NCI-H345 (cell line): ENCODE data around the gene BNIPL.

Source experiments
- DNase-seq: peaks from one replicate; lab custom pipeline; 2025; lab: John Stamatoyannopoulos, UW

BNIPL gene

DNA sequence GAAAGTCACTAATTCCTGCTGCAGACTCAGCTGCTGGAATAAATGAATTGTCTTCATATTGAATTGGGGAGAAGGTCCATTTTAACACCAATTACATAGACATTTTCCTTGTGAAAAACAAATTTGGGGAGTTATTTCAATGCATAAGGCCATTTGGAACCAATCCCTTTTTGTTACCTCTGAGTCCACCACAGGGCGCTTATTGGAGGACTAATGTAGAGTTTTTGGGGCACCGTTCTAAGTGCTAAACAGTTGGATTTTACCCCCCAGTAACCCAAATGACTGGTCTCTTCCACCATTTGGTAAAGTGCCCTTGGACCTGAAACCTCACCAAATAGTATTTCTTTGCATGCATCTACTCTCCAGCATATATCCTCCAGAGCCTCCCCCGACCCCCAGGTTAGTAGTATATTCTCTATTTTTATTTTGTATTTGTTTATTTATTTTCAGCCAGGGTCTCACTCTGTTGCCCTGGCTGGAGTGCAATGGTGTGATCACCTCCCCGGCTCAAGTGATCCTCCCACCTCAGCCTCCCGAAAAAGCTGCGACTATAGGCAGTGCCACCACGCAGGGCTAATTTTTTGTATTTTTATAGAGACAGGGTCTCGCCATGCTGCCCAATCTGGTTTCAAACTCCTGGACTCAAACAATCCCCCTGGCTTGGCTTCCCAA, 26.6 kb upstream of the BNIPL start:
- DNase-seq, result no peak

DNA sequence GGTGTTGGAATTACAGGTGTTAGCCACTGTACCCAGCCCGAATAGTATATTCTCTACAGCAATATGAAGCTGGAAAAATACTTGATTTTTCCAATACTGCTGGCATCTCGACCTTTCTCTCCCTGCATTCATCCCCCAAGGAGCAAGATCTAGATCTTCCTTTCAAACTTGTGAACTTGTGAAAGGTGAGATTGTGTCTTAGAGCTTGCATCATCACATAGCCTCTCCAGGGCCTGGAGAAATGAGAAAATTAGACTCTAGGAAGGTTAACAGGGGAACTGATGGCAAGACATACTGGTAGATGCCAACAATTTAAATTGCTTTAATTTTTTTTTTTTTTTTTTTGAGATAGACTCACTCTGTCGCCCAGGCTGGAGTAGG, 26.1 kb upstream of the BNIPL start:
- no peak for DNase-seq

DNA sequence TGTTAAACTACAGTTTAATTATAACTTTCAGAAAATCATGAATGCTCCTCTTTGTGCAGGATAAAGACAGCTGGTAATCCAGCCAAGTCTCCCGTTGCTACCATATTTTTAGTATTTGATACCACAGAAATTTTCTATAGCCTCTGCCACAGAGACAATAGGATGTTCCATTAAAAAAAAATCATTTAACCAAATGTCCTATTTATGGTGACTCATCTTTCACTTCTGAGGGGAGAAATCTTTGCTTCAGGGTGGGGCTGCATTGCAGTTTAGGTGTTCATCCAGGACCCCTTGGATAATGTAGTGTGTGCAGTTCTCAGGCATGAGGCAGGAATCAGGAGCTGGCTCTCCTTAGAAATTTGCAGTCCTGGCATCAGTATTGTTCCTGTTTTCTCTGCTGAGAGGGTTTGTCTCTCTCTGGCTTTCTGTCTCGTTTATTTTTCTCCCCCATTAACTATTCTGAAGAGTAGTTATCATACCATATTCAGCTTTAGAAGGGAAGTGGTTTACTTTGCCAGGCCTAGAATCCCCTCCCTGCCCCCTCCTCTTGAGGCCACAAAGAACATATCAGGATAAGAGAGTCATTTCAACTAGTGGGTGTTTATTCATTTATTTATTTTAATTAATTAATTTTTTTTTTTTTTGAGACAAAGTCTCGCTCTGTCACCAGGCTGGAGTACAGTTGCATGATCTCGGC, 25.1 kb upstream of the BNIPL start:
- no peak for DNase-seq

DNA sequence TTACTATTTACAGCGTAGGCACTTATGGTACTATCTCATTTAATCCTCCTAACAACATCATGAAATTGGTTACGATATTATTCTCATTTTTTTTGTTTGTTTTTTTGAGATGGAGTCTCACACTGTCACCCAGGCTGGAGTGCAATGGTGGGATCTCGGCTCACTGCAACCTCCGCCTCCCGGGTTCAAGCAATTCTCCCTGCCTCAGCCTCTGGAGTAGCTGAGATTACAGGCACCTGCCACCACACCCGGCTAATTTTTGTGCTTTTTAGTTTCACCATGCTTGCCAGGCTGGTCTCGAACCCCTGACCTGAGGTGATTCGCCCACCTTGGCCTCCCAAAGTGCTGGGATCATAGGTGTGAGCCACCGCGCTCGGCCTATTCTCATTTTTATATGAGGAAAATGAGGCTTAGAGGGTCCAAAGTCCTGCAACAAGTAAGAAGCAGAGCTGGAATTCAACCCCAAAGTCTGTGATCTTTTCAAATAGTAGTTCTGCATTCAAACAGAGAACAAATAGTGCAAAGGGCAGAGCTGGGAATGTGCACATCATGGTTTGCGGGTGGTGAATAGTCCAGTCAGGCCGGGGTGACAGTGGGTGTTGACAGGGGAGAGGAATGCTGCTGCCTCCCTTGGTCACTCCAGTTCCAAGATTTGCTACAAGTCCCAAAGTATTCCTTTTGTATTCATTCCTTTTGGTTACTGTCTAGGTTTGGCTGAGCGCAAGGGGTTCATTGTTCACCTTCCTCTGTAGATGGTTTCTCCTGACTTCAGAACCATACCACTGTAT, 23.5 kb upstream of the BNIPL start:
- DNase-seq, result no peak

DNA sequence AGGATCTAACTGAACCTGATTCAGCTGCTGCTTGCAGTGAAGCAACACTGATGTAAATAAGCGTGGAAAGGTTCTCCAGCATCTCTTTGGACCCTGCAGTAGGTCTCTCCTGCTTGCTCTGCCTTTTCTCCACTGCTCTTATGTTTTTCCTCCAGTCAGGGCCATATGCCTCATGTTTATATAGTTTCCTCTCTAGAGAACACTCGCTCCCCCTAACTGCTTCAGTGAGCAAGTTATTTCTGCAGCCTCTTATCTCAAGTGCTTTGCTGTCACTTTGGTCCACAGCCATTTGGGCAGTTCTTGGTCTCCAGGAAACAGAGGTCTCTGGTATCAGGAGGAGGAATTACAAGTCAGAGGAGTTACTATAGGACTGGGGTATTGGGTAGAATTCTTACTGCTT, 22.9 kb upstream of the BNIPL start:
- no peak for DNase-seq

DNA sequence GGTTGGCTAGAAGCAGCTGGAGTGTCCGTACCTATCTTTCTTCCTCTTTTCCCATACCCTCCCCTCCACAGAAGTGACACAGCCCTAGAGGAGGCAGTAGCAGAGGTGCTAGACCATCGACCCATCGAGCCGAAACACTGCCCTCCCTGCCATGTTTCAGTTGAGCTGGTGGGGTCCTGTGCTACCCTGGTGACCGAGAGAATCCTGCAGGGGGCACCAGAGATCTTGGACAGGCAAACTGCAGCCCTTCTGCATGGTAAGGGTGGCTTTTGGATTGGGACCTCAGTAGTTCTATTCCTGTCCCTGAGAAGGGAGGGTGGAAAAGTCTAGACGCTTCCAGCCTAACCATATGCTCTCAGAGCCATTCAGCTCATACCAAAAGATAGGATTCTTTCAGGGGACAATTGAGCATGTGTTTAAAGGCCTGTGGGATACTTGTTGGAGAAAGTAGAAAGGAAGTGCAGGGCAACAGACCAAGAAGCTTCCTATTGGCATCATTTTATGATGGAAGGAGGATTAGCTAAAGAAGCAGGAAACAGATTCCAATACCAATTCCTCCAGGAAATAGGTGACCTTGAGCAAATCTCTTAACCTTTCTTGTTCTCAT, 11.7 kb upstream of the BNIPL start:
- DNase-seq, result peak; percentile 83

DNA sequence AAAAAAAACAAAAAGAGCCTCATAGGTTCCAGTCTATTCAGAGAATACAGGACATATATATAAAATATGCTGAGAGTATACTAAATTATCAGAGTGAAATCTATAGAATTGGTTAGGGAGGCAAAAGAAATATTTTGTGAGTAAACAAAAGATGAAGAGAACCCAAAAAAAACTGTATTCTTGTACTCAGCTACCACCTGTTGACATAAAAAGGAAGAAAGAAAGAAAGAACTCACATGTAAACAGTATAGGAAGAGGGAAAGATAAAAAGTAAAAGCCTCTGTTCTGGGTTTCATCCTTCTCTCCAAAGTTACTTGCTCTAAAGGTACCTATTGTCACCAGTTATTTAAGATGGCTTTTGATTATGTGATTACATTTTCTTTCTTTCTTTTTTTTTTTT, 9.9 kb upstream of the BNIPL start:
- DNase-seq, result no peak

DNA sequence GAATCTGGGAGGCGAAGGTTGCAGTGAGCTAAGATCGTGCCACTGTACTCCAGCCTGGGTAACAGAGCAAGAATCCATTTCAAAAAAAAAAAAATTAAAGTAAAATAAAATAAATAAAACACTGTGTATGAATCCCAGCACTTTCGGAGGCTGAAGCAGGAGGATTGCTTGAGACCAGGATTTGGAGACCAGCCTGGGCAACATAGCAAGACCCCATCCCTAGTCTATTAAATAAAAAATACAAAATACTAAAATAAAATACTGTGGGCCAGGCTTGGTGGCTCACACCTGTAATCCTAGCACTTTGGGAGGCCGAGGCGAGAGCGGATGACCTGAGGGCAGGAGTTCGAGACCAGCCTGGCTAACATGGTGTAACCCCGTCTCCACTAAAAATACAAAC, 4.2 kb upstream of the BNIPL start:
- no peak for DNase-seq

DNA sequence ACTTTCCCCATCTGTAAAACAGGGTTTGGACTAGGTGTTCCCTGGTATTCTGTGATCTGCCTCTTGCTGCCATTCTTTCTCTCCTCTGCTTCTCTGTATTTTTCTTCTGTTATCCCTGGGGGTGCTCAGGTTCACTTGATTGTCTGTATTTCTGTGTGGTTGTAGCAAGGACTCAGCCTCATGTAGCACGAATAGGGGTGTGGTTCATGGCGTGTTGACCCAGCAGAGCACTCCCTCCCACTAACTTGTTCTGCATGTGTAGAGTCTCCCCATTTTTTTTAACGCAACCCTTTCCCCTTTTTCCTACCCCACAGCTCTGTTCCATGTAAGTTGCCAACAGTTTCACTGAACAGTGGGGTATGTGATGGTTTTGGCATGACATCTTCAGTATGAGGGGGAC, 1.2 kb upstream of the BNIPL start:
- DNase-seq, result no peak

DNA sequence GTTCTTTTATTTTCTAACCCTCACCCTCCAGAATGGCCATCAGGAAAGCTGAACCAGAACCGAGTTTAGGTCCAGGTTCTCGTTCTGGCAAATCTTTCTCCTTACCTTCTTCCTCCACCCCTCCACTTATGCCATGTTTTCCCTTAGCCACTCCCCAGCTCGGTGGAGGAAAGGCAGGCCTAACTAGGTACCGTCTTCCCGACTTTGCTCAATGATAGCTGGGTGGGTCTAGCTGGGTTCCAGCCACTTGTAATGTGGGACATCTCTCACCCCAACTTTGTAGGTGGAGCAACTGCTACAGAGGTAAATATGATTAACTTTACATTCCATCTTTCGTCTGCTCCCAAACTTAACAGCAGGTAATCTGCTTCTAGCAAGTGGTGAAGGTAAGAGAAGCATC, 646 bp downstream of the BNIPL start:
- no peak for DNase-seq

DNA sequence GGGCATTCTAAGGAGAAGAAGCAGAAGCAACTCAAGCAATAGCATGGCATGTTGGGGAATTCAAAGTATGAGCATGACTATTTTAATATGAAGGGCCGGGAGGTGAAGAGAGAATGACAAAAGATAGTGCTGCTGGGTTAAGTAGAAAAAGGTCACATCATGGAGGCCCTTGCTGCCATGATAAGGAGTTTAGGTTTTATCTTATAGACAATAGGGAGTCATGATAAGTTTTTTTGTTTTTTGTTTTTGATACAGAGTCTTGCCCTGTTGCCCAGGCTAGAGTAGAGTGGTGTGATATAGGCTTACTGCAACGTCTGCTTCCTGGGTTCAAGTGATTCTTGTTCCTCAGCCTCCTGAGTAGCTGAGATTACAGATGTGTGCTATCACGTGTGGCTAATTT, 3.1 kb downstream of the BNIPL start:
- DNase-seq, result no peak

DNA sequence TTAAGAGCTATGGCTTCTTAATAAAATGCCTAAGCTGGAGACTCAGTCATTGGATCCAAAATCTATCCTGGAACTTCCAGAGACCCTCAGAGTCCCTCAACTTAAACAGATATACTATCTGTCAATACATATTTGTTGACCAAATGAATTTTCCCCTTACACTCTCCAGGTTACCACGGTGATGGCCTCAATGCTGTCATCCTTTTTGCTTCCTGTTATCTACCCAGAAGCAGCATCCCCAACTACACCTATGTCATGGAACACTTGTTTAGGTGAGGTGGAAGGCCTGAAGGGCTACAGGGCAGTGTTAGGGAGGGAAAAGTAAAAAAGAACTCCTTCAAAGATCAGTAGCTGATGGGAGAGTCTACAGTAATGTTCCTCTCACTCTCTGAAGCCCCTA, 6.8 kb downstream of the BNIPL start:
- DNase-seq, result no peak

DNA sequence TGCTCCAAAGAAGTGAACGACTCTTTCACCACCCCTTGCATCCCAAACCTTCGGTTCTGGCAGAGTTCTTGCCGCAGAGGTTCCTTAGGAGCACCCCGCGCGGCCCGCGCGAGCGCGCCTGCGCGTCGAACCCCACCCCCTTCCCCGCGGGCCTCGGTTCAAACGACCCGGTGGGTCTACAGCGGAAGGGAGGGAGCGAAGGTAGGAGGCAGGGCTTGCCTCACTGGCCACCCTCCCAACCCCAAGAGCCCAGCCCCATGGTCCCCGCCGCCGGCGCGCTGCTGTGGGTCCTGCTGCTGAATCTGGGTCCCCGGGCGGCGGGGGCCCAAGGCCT, 11.2 kb downstream of the BNIPL start, which contains the start of gene C1orf56:
C1orf56 (plus strand) TSS at position 161 of the 334 bp plus-strand sequence; CDS start at position 258, 97 bp downstream.
- DNase-seq, result peak; percentile 89

DNA sequence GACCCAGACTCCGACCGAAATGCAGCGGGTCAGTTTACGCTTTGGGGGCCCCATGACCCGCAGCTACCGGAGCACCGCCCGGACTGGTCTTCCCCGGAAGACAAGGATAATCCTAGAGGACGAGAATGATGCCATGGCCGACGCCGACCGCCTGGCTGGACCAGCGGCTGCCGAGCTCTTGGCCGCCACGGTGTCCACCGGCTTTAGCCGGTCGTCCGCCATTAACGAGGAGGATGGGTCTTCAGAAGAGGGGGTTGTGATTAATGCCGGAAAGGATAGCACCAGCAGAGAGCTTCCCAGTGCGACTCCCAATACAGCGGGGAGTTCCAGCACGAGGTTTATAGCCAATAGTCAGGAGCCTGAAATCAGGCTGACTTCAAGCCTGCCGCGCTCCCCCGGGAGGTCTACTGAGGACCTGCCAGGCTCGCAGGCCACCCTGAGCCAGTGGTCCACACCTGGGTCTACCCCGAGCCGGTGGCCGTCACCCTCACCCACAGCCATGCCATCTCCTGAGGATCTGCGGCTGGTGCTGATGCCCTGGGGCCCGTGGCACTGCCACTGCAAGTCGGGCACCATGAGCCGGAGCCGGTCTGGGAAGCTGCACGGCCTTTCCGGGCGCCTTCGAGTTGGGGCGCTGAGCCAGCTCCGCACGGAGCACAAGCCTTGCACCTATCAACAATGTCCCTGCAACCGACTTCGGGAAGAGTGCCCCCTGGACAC, 11.7 kb downstream of the BNIPL start:
- DNase-seq, result peak; percentile 84

DNA sequence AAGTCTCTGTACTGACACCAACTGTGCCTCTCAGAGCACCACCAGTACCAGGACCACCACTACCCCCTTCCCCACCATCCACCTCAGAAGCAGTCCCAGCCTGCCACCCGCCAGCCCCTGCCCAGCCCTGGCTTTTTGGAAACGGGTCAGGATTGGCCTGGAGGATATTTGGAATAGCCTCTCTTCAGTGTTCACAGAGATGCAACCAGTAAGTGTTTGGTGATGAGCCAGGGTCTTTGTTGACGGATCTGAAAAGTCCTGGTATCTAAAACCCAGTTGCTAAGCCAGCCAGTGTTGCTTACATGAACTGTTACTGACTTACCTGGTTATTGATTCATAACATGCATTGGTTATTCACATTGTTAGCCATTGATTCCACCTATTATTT, 12.3 kb downstream of the BNIPL start:
- DNase-seq, result no peak

DNA sequence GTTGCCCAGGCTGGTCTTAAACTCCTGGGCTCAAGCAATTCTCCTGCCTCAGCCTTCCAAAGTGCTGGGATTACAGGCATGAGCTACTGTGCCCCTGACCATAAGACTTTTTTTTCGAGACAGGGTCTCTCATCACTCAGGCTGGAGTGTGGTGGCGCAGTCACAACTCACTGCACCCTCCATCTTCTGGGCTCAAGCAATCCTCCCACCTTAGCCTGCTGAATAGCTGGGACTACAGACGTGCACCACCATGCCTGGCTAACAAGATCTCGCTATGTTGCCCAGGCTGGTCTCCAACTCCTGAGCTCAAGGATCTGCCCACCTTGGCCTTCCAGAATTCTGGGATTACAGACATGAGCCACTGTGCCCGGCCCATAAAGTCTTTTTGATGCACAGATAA, 13.1 kb downstream of the BNIPL start:
- DNase-seq, result no peak

DNA sequence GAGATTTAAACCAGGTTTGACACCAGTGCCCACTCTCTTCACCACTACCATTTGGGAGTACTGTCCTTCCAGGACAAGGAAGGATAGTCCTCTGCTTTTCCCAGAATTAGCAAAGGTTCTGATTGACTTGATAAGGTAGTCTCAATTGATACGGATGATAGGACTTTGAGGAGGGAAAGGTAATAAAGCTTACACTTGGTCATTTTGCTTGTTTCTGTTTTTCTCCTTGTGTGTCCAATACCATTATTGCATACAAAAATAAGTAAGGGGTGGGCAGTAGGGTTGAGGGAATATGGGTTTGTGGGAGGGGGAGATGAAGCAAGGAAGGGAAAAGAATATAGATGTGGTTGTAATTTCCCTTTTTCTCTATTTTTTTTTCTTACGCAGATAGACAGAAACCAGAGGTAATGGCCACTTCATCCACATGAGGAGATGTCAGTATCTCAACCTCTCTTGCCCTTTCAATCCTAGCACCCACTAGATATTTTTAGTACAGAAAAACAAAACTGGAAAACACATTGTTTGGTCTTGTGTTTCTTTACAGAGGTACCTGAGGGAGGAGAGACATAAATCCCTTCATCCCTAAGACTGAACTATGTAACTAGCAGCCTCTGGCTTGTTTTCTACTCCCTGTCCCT, 13.8 kb downstream of the BNIPL start:
- no peak for DNase-seq

DNA sequence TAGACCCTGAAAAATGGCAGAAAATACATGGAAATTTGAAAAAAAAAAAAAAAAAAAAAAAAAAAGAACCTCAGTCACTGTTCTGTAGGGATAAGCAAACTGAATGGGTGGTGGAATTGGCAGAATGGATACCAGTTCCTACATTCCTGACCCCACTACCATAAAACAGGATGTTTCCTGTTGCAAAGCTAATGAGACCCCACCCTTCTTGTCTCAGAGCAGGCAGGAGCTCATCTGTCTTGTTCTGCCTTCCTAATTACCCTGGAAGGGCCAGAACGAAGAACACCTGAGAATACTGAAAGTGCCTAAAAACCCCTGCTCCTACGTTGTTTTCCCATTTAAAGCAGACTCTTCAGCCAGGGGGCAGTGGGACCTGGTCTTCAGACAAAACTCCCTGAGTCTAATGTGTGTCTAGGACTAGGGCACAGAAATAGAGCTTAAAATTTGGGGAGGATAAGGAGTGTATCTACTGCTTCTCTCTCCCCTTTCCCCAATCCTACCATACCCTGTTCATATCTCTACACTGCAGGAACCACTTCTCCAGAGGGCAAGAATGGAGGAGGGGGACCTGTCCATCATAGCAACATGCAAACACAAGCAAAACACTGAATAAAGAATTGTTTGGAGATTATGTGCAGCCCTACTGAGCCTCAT, 15.1 kb downstream of the BNIPL start:
- no peak for DNase-seq

DNA sequence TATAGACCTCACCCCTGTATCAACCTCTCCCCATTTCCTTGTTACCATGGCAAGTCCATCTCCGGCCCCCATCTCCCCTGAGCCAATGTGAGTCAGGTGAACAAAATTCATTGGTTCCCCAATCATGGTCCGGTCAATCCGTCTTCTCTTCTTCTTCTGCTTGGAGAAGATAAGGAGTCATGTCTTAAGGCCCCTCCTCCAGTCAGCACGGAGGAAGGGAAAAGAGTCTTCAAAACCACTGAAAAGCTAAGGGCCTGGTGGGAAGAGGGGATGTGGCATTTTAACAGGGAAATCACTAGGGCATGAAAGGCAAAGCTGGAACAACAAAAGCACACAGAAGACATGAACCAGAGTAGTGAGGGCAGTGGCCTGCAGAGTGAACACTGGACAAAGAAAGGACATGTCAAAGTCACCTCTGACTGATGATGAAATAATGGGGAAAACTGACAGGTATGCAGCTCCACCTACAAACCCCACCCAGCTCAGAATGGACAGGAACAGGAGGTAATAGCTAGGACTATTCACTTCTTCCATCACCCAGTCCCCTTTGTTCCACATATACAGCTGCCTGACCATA, 18.7 kb downstream of the BNIPL start:
- DNase-seq, result no peak

DNA sequence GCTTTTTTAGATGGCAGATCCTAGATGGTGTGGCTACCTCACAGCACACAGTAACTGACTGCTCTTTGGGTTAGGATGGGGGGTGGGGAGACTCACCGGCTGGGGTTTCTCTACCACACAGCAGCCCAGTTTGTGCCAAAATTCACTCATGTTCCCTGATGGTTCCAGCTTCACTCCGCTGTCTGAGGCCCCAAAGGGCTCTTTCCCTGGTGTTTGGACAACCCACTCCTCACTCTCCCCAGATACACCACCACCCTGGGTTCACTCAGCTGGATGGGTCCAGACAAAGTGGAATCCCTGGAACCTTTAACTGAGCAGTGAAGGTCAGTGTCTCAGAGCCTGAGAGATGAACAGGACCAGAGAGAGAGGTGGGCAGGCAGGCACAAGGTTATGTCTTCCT, 19.2 kb downstream of the BNIPL start:
- no peak for DNase-seq

DNA sequence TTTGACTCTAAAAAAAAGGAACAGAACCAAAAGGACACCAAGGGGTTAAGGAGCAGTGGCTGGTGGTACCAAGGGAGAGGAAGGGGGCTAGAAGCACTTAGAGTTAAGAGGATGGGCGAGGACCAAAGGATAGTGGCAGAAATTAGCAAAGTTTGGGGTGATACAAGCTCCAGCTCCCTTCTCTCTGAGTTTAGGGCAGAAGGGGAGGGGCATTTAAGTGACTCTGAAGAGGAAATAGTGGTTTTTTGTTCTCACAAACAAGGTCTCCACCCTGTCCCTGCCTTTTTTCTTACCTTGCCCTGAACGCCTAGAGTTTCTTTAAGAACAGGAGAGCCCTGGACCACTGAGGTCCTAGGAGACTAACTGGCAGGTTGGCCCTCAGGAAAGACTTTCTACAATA, 19.8 kb downstream of the BNIPL start:
- DNase-seq, result no peak
